CD14-positive monocyte (primary cell): ENCODE measurements around the gene FARP1. TPM values are rescaled to one million over a fixed set of nuclear protein-coding genes. Genes with fewer than 3 reads are reported as not detected.

Source experiments
- DNase-seq, 3 donors: peaks; one replicate each; pipeline ENCODE4 v3.0.0-alpha.2; 2011 to 2022
- H2AFZ ChIP-seq: 2 replicates; pipeline ENCODE4 v1.6.0; 2012; ENCODE audit warnings: mild to moderate bottlenecking, low read depth, low read length, inconsistent platforms; ENCODE audit not compliant: insufficient read depth, poor library complexity, severe bottlenecking
- H3K27ac ChIP-seq, 2 donors: 1 replicate in 1 of 2; 2 replicates in 1 of 2; pipeline ENCODE4 v1.5.1; 2012 to 2013; ENCODE audit warnings: low read length in 2 of 2, control low read depth in 1 of 2, inconsistent platforms in 1 of 2, low read depth in 1 of 2, mild to moderate bottlenecking in 1 of 2
- H3K27me3 ChIP-seq, 2 donors: one replicate each; pipeline versions ENCODE4 v1.6.0 to v1.6.1; 2011 to 2013; ENCODE audit warnings: low read length in 2 of 2; ENCODE audit not compliant: control insufficient read depth in 2 of 2, insufficient read depth in 2 of 2
- H3K36me3 ChIP-seq, 2 donors: replicated peaks in 1 of 2; 1 replicate in 1 of 2; 2 replicates in 1 of 2; pipeline versions ENCODE4 v1.5.1 to v1.6.1; 2012 to 2013; ENCODE audit warnings: low read length in 2 of 2, control low read depth in 1 of 2, inconsistent platforms in 1 of 2, mild to moderate bottlenecking in 1 of 2; ENCODE audit not compliant: insufficient read depth in 2 of 2, control insufficient read depth in 1 of 2
- H3K4me1 ChIP-seq, 2 donors: 1 replicate in 1 of 2; 2 replicates in 1 of 2; pipeline versions ENCODE4 v1.5.1 to v1.6.1; 2012 to 2013; ENCODE audit warnings: low read length in 2 of 2, control low read depth in 1 of 2, inconsistent platforms in 1 of 2, mild to moderate bottlenecking in 1 of 2, moderate library complexity in 1 of 2; ENCODE audit not compliant: insufficient read depth in 2 of 2, control insufficient read depth in 1 of 2
- H3K4me2 ChIP-seq: replicated peaks from 2 replicates; pipeline ENCODE3; 2012; ENCODE audit warnings: low read length, moderate library complexity, mild to moderate bottlenecking; ENCODE audit not compliant: poor library complexity, severe bottlenecking; ENCODE audit errors: extremely low read depth
- H3K4me3 ChIP-seq, 3 experiments: fragments of 200-600 bp in 1 of 3; sonication (generic) in 1 of 3; replicated peaks in 1 of 3; 1 replicate in 2 of 3; 2 replicates in 1 of 3; pipeline ENCODE4 v1.5.1; 2011 to 2013; ENCODE audit warnings: low read length in 3 of 3, mild to moderate bottlenecking in 3 of 3, control low read depth in 2 of 3, low read depth in 2 of 3, inconsistent platforms in 1 of 3, moderate library complexity in 1 of 3
- H3K79me2 ChIP-seq: 2 replicates; pipeline ENCODE4 v1.6.0; 2012; ENCODE audit warnings: mild to moderate bottlenecking, control low read depth, inconsistent platforms, low read length, moderate library complexity; ENCODE audit not compliant: insufficient read depth
- H3K9ac ChIP-seq: 2 replicates; pipeline ENCODE4 v1.6.0; 2017; ENCODE audit warnings: low read length, mild to moderate bottlenecking; ENCODE audit not compliant: insufficient read depth, poor library complexity, severe bottlenecking
- H3K9me3 ChIP-seq, 2 donors: replicated peaks in 1 of 2; 1 replicate in 1 of 2; 2 replicates in 1 of 2; pipeline versions ENCODE4 v1.5.1 to v1.6.1; 2012 to 2013; ENCODE audit warnings: low read length in 2 of 2, control low read depth in 1 of 2; ENCODE audit not compliant: control insufficient read depth in 1 of 2, insufficient read depth in 1 of 2
- H4K20me1 ChIP-seq: 2 replicates; pipeline ENCODE4 v1.6.0; 2012; ENCODE audit warnings: mild to moderate bottlenecking, low read length, control low read depth, moderate library complexity; ENCODE audit not compliant: insufficient read depth
- H3K27ac Mint-ChIP-seq, 7 donors: one replicate each; pipeline ENCODE4 v1.8.0; 2020; ENCODE audit warnings: mild to moderate bottlenecking in 7 of 7, mixed read lengths in 7 of 7, moderate library complexity in 6 of 7, inconsistent platforms in 2 of 7
- H3K27me3 Mint-ChIP-seq, 3 donors: one replicate each; pipeline ENCODE4 v1.8.0; 2021 to 2022; ENCODE audit warnings: low read depth in 3 of 3, mild to moderate bottlenecking in 3 of 3, mixed read lengths in 3 of 3, moderate library complexity in 3 of 3, inconsistent platforms in 1 of 3
- H3K36me3 Mint-ChIP-seq, 2 donors: one replicate each; pipeline ENCODE4 v1.8.0; 2020; ENCODE audit warnings: mixed read lengths in 2 of 2, inconsistent platforms in 1 of 2, mild to moderate bottlenecking in 1 of 2
- H3K4me1 Mint-ChIP-seq: one replicate; pipeline ENCODE4 v1.8.0; 2020; ENCODE audit warnings: mild to moderate bottlenecking, mixed read lengths
- H3K4me3 Mint-ChIP-seq, 2 donors: one replicate each; pipeline ENCODE4 v1.8.0; 2020; ENCODE audit warnings: mild to moderate bottlenecking in 2 of 2, mixed read lengths in 2 of 2, moderate library complexity in 1 of 2
- H3K9me3 Mint-ChIP-seq, 7 donors: one replicate each; pipeline ENCODE4 v1.8.0; 2020 to 2022; ENCODE audit warnings: mixed read lengths in 7 of 7, mild to moderate bottlenecking in 6 of 7, moderate library complexity in 6 of 7, inconsistent platforms in 2 of 7
- CTCF ChIP-seq: fragments of 200-600 bp; IDR thresholded peaks from one replicate; pipeline ENCODE4 v1.8.0; 2022; ENCODE audit warnings: antibody characterized with exemption, mild to moderate bottlenecking
- WGBS: methylation state at CpG from one replicate; pipeline ENCODE4 v1.1.5; 2013; ENCODE audit warnings: missing lambda C conversion rate; ENCODE audit not compliant: insufficient coverage; 5-methylcytosine and 5-hydroxymethylcytosine counted together
- intact Hi-C, 2 donors: fragments of 100-400 bp; cut with micrococcal nuclease; formaldehyde crosslinking; loops; one replicate each; pipeline versions ENCODE4 v1.15.0 to v1.15.1; 2023
- polyA plus RNA-seq, 3 donors: library from polyadenylated mRNA; depleted of rRNA in 1 of 3; unstranded in 2 of 3; stranded (reverse) in 1 of 3; fragments of 300-500 nt in 2 of 3; fragments of >200 nt in 1 of 3; fragmentation: Illumina TruSeq in 2 of 3; gene quantifications; 1 replicate in 2 of 3; 2 replicates in 1 of 3; pipeline ENCODE4 v1.2.3, GENCODE V29; 2012 to 2021

FARP1 gene
- polyA plus RNA-seq, 3 donors, result 0.01 to 0.16 (median 0.12) TPM

- Histone ChIP-seq H3K4me1 (no peaks in the 10 kb centered on the region), H3K4me3 (no peak overlapping the region), H3K27ac (no peak overlapping the region), H3K79me2 (no peaks in the 10 kb centered on the region), H3K27me3 (no peaks in the 10 kb centered on the region), H3K4me2 (no peak overlapping the region), H3K9me3 (no peaks in the 10 kb centered on the region), H2AFZ (no peak overlapping the region), H3K36me3 (no peaks in the 10 kb centered on the region), H4K20me1 (no peaks in the 10 kb centered on the region), H3K9ac (no peak overlapping the region)
- Mint-ChIP-seq H3K4me3 (no peak overlapping the region), H3K36me3 (no peaks in the 10 kb centered on the region), H3K4me1 (no peaks in the 10 kb centered on the region), H3K9me3 (peaks cover 0 to 3% (median 0%) of the 10 kb centered on the region in 7 donors), H3K27me3 (peaks cover 0 to 4% (median 0%) of the 10 kb centered on the region in 3 donors), H3K27ac (no peak overlapping the region)
- no peak for TF ChIP-seq CTCF
- WGBS, result 92% methylated on average over 8 of the region's 10 CpGs
- DNase-seq, result no peak
- intact Hi-C loops, result no loop called here
Measured at GRCh38 chr13:98195054-98195791, 52.3 kb downstream of the FARP1 start.

- Histone ChIP-seq H3K27ac (no peak overlapping the region), H3K9ac (no peak overlapping the region), H3K4me2 (no peak overlapping the region), H3K4me3 (no peak overlapping the region), H4K20me1 (no peaks in the 10 kb centered on the region), H2AFZ (no peak overlapping the region), H3K79me2 (no peaks in the 10 kb centered on the region), H3K27me3 (no peaks in the 10 kb centered on the region), H3K36me3 (no peaks in the 10 kb centered on the region), H3K4me1 (no peaks in the 10 kb centered on the region), H3K9me3 (peaks cover 0 to 8% of the 10 kb centered on the region in 2 donors)
- no peak overlapping the region for H3K27ac Mint-ChIP-seq
- no peaks in the 10 kb centered on the region for H3K36me3 Mint-ChIP-seq
- H3K9me3 Mint-ChIP-seq, result peaks cover 0 to 8% (median 1%) of the 10 kb centered on the region in 7 donors
- intact Hi-C loops, result no loop called here
- no peak overlapping the region for H3K4me3 Mint-ChIP-seq
- peaks cover 0 to 4% (median 3%) of the 10 kb centered on the region in 3 donors for H3K27me3 Mint-ChIP-seq
- WGBS, result 81% methylated on average over 3 of the region's 4 CpGs
- H3K4me1 Mint-ChIP-seq, result no peaks in the 10 kb centered on the region
- no peak for TF ChIP-seq CTCF
- DNase-seq, result no peak
Measured at GRCh38 chr13:98198683-98199082, 55.8 kb downstream of the FARP1 start.
